ACHN (cell line): ENCODE data around the gene JPT2.

Experiments
- DNase-seq: peaks from one replicate; pipeline ENCODE4 v3.0.0-alpha.2; 2015
- in situ Hi-C: cut with HindIII; loops from 2 replicates; pipeline ENCODE4 v1.10.0; 2017; ENCODE audit warnings: low sequenced_read_pairs, low pct_ligation_motif_present, low pct_unique_long_range_greater_than_20kb

The JPT2 gene

GRCh38 chr16:1669698-1670097 lies 8.4 kb upstream of the JPT2 start:
- no peak for DNase-seq
- in situ Hi-C loops = no loop called here

- in situ Hi-C loops = no loop called here
- DNase-seq = no peak
These were observed 7.7 kb upstream of the JPT2 start for GRCh38 chr16:1670371-1670770.

GRCh38 chr16:1670866-1671265 lies 7.2 kb upstream of the JPT2 start:
- in situ Hi-C loops = no loop called here
- DNase-seq = no peak

- no peak for DNase-seq
These were observed 4.5 kb upstream of the JPT2 start for GRCh38 chr16:1673424-1674151.

GRCh38 chr16:1674306-1674705 lies 3.8 kb upstream of the JPT2 start:
- no peak for DNase-seq
- in situ Hi-C loops = no loop called here

More at GRCh38 chr16:1673424-1674151, 4.5 kb upstream of the JPT2 start:
- in situ Hi-C loops = no loop called here

- in situ Hi-C loops = no loop called here
- peak; percentile 73 for DNase-seq
These were observed 3.1 kb upstream of the JPT2 start for GRCh38 chr16:1674751-1675664.

- in situ Hi-C loops = no loop called here
- no peak for DNase-seq
These were observed 1.4 kb upstream of the JPT2 start for GRCh38 chr16:1676661-1677060.

- in situ Hi-C loops = no loop called here
- no peak for DNase-seq
These were observed 740 bp upstream of the JPT2 start for GRCh38 chr16:1677339-1677738.

- peak; percentile 59 for DNase-seq
- in situ Hi-C loops = no loop called here
These were observed 520 bp downstream of the JPT2 start for GRCh38 chr16:1678500-1679098.

- DNase-seq = no peak
- in situ Hi-C loops = no loop called here
These were observed 2.3 kb downstream of the JPT2 start for GRCh38 chr16:1680361-1680760.

GRCh38 chr16:1681032-1681431 lies 3.0 kb downstream of the JPT2 start:
- in situ Hi-C loops = no loop called here
- DNase-seq = no peak

GRCh38 chr16:1687427-1688316 lies 9.6 kb downstream of the JPT2 start:
- DNase-seq = peak; percentile 95
- in situ Hi-C loops = no loop called here

- peak; percentile 96 for DNase-seq
- in situ Hi-C loops = no loop called here
These were observed 10.9 kb downstream of the JPT2 start for GRCh38 chr16:1688807-1689560.

GRCh38 chr16:1689853-1690252 lies 11.8 kb downstream of the JPT2 start:
- no peak for DNase-seq

GRCh38 chr16:1690810-1691209 lies 12.7 kb downstream of the JPT2 start:
- DNase-seq = no peak
- in situ Hi-C loops = no loop called here

More at GRCh38 chr16:1689853-1690252, 11.8 kb downstream of the JPT2 start:
- in situ Hi-C loops = no loop called here

- peak; percentile 71 for DNase-seq
- in situ Hi-C loops = no loop called here
These were observed 13.2 kb downstream of the JPT2 start for GRCh38 chr16:1691276-1691675.

- DNase-seq = peak; percentile 92
- in situ Hi-C loops = no loop called here
These were observed 13.9 kb downstream of the JPT2 start for GRCh38 chr16:1691956-1692355.

- DNase-seq = no peak
- in situ Hi-C loops = no loop called here
These were observed 18.8 kb downstream of the JPT2 start for GRCh38 chr16:1696863-1697262.
